Stomach (tissue), 4 donors: ENCODE measurements around the gene AGAP9.
"Not testable (repeated sequence)": the region's sequence is repeated elsewhere in the genome, so short reads cannot be mapped to it uniquely, and the experiment has no call there.

ENCODE experiments used
- CTCF ChIP-seq, 7 experiments: fragments of 450-650 bp in 4 of 7; fragments of 200-600 bp in 3 of 7; sonication (generic) in 3 of 7; IDR thresholded peaks; one replicate each; pipeline ENCODE4 v1.5.1; 2016 to 2019; ENCODE audit warnings: antibody characterized with exemption in 7 of 7, control low read depth in 2 of 7, mild to moderate bottlenecking in 1 of 7
- EP300 ChIP-seq: sonication (generic); formaldehyde crosslinking; IDR thresholded peaks from one replicate; pipeline ENCODE4 v1.6.1; 2017; ENCODE audit warnings: antibody characterized with exemption
- POLR2A ChIP-seq, 4 donors: fragments of 450-650 bp; IDR thresholded peaks; one replicate each; pipeline ENCODE4 v1.6.1; 2016; ENCODE audit warnings: antibody characterized with exemption in 4 of 4, control low read depth in 2 of 4, mild to moderate bottlenecking in 1 of 4, moderate library complexity in 1 of 4
- POLR2AphosphoS5 ChIP-seq, 3 donors: sonication (generic); formaldehyde crosslinking; IDR thresholded peaks; one replicate each; pipeline ENCODE4 v1.6.1; 2016; ENCODE audit warnings: antibody characterized with exemption in 3 of 3

GRCh38 chr10:47523475-47523874, at the start of gene AGAP9:
- not testable (repeated sequence) for TF ChIP-seq CTCF (IDR thresholded peaks at IDR 0.05); EP300; POLR2AphosphoS5 (IDR thresholded peaks at IDR 0.05); POLR2A (IDR thresholded peaks at IDR 0.05)
